Measurements from ENCODE around the gene PRAMEF14.
"Not testable (repeated sequence)": the region's sequence is repeated elsewhere in the genome, so short reads cannot be mapped to it uniquely, and the experiment has no call there.

Gene PRAMEF14, protein sequence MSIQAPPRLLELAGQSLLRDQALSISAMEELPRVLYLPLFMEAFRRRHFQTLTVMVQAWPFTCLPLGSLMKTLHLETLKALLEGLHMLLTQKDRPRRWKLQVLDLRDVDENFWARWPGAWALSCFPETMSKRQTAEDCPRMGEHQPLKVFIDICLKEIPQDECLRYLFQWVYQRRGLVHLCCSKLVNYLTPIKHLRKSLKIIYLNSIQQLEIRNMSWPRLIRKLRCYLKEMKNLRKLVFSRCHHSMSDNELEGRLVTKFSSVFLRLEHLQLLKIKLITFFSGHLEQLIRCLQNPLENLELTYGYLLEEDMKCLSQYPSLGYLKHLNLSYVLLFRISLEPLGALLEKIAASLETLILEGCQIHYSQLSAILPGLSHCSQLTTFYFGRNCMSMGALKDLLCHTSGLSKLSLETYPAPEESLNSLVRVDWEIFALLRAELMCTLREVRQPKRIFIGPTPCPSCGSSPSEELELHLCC

GRCh38 chr1:13347034-13347433 is at the start of gene PRAMEF14:
Gene PRAMEF14, minus strand, starts transcription at chr1:13347134. Its CDS starts 1,820 bp downstream, at chr1:13345314.
- not testable (repeated sequence) for TF ChIP-seq GATA2, GATA3 (IDR thresholded peaks at IDR 0.05; ENCODE audit: low read depth, low read length)

DNA sequence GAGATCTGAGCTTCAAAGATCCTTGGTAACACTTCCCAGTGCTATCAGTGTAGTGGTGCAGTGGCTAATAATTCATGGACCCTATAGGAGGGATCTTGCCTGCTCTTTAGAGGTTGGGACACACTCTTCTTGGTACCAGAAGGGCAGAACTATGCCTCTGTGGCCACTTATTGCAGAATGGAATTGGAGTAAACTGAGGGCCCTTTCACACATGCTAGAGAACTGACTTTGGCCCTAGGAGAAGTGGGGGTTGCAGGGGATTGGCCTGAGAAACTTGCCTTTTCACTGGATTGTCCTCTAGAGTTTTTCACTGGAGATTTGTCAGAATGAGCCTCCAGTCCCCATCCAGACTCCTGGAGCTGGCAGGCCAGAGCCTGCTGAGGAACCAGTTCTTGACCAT is 42.4 kb upstream of the PRAMEF14 start, which contains the start of gene PRAMEF17:
PRAMEF17 (plus strand) TSS at position 301 of the 400 bp plus-strand sequence; CDS start at position 327, 26 bp downstream.
- not testable (repeated sequence) for TF ChIP-seq GATA2, GATA3 (IDR thresholded peaks at IDR 0.05; ENCODE audit: low read depth, low read length)

DNA sequence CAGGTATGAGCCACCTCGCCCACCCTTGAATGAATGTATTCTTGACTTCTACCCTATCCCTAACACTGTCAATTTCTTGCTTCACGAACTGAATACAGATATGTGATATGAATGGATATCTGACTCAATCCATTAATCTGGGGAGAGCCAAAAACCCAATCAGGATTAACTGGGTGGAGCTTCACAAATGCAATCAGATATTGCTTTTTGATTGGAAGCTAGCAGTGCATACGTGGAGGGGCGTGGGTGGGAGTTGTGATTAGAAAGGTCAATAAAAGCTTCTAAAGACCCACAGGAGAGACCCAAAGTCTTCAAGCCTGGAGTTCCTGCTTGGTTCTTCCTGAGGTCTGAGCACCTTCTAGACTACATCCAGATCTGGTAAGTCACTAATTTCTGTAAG is 31.7 kb downstream of the PRAMEF14 start, which contains the start of gene PRAMEF15:
PRAMEF15 (plus strand) TSS at position 301 of the 400 bp plus-strand sequence. CDS start 2,827 bp downstream, outside the sequence.
- not testable (repeated sequence) for TF ChIP-seq GATA3, GATA2 (IDR thresholded peaks at IDR 0.05; ENCODE audit: low read depth, low read length)

GRCh38 chr1:13303239-13303638 is 43.7 kb downstream of the PRAMEF14 start, which contains the start of gene PRAMEF33:
Gene PRAMEF33, plus strand, starts transcription at chr1:13303539. Its CDS starts 2,416 bp downstream, at chr1:13305955.
- TF ChIP-seq GATA3, GATA2 (IDR thresholded peaks at IDR 0.05; ENCODE audit: low read depth, low read length): not testable (repeated sequence)
